NCI-H128 (cell line): ENCODE measurements around the gene FAM120B.

ENCODE experiments used
- DNase-seq: peaks from one replicate; lab custom pipeline; 2025; ENCODE audit not compliant: unreplicated experiment; lab: John Stamatoyannopoulos, UW

FAM120B gene

DNA sequence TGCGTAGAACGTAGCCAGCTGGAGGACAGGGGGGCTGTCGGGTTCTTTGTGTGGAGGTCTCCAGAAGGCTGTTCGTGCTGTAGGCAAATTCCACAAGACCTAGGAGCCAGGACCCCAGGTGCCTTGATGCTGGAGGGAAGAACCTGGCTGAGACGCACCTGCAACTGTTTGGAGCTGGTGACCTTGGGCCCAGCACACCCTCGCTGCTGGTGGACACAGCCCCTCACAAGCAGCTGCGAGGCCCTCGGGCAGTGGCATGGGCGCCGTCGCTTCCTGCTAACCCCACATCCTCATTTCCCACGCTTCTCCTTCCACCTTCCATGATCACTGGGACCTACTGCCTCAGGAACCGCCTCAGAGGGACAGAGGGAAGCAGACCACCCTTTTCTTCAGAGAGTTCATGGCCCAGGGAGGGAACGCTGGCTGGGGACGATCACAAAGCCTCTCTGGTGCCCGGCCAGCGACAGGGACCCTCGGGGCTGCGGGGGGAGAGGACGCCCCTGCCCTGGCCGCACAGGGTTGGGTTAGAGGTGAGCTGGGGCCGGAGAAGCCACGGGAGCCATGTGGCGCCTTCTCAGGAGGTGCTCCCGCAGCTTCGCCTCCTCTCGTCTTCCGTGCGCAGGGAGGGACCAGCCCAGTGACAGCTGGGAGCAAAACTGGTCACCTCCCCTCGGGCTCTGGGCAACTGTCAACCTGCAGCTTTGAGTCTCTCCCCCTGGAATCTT is 34.1 kb upstream of the FAM120B start:
- DNase-seq = no peak

GRCh38 chr6:170273191-170273590 is 33.4 kb upstream of the FAM120B start:
- DNase-seq = no peak

DNA sequence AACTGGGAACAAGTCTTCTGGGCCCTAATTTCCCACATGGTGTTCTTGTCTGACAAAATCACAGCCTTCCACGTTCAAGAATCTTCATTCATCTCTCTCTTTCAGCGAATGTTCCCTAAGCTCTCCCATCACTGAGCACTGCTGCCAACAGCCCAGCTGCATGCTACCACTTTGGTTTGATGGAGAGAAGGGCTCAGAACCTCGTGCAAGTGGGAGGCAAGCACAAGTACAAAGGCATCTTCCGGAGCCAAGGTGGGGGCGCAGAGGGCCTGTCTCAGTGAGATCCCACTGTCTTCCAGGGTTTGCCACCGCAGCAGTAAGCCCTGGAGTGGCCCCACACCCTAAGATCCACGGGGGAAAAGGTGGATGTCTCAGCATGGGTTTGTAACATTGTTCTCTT is 32.9 kb upstream of the FAM120B start:
- no peak for DNase-seq

DNA sequence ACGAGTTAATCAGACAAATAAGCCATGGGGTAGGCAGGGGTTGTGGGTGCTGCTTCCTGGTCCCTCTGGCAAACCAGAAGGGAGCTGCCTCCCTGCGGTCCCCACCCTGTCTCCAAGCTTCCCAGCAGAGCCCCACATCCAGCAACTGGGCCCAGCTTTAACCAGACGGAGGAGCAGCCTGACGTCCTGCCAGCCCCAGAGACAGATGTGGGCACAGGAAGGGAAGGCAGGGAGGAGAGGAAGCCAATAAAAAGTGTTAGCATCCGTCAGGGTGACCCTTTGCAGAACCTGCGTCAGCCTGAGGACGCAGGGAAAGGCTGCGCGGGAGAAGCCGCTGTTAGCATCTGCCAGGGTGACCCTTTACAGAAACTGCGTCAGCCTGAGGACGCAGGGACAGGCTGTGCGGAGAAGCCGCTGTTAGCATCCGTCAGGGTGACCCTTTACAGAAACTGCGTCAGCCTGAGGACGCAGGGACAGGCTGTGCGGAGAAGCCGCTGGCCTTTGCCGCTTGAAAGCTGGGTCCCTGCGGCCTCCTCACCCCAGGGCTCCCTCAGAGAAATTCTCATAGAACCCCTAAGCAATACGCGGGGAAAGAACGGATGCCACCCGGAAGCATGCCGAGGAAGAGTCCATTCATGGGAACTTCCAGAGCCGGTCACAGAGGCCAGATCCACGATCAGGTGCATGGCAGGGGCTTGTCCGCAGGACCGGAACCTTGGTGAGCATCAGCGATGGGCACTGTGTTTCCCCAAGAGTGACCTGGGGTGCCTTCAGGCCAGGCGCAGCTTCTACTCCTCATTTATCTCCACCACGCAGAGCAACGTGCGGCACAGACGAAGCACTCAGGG is 31.6 kb upstream of the FAM120B start:
- no peak for DNase-seq

GRCh38 chr6:170276369-170277057 is 30.0 kb upstream of the FAM120B start:
- DNase-seq = no peak

- DNase-seq = no peak
Measured at GRCh38 chr6:170277893-170278742, 28.4 kb upstream of the FAM120B start.

DNA sequence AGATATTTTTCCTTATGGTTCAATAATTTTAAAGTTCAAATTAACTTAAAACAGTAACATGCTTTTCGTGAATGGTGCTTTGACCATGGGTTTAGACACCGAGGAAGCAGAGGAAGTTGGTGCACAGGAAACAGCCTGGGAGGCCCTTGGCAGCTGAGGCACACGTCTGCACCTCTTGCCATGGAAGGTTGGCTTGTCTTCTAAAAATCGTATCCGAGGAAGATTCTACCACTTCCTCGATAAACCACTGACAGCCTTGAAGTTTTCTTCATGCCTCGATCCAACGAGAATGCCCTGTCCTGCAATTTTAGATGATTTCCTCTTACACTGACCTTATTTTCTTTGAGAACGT is 27.8 kb upstream of the FAM120B start:
- DNase-seq = no peak

DNA sequence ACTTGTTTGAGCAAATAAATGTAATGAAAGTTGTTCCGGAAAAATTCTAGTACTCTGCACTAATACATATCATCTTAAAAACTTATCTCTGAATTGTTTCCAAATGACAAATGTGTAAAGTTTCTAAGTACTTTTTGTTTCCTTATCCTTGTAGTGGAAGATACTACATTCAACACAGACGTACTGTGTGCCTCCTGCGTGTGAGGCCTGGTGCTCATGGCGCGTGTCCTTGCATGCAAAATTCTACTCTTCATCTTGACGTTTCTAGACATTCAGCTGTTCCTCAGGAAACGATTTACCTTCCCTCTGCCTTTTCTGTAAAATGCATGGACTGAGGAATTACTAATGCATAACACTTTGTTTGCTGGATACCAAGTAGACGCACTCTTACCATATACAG is 27.1 kb upstream of the FAM120B start:
- no peak for DNase-seq

GRCh38 chr6:170279977-170280688 is 26.4 kb upstream of the FAM120B start:
- peak; percentile 91 for DNase-seq

GRCh38 chr6:170280689-170281045 is 25.9 kb upstream of the FAM120B start:
- DNase-seq = no peak

- no peak for DNase-seq
Measured at GRCh38 chr6:170281331-170282292, 24.9 kb upstream of the FAM120B start.

DNA sequence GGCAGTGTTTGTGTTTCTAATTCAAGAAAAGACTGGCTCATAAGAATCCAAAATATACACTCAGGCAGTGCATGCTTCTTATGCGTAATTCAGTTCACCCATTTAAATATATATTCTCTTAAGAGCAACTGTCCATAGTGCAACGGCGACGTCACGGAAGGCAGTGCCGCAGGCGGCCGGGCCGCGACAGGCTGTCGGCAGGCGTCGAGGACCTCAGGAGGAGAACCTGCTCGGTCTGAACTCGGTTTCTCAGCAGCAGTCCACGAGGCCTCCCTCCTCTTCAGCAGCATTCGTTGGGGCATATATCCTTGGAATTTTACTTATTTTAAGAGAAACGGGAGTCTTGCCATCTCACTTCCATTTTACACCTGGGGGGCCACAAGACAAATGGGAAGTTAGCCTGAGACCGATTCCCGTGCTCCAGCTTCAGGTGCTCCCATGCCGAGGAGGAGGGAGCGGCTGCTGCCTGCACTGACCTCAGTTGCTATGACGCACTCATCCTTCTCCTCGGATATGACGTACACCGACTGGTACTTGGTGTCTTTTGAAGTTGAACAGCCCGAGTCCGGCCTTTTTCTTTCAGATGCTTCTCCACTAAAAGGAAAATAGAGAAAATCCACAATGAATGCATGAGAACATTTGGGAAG is 23.9 kb upstream of the FAM120B start:
- DNase-seq = no peak

- DNase-seq = no peak
Measured at GRCh38 chr6:170283212-170284081, 23.1 kb upstream of the FAM120B start.

DNA sequence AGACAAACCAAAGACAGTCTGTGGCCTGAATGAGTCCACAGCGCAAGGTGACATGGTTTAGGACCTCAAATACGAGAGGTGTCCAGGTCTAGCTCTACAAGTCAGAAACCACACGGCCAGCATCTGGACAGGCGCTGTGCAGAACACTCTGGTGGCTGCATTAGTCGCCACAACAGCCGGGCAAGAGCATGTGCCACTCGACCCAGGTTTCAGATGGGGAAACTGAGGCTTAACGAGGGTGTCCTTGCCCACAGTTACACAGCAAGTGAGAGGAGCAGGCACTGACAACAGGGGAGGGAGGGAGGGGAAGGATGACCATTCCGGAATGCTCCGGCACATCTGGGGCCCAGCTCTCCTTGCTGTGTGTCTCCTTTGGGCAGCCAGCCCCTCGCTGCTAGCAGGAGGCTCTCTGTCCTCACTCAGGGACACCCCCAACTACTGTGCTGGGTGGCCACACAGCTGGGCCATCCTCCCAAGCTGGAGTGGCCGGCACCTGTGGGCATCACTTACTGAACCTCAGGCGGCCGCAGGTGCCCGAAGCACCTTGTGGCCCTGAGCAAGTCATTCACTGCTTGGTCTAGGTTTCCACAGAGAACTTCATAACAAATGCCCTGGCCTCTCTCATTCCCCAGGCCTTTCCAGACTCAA is 22.3 kb upstream of the FAM120B start:
- no peak for DNase-seq

DNA sequence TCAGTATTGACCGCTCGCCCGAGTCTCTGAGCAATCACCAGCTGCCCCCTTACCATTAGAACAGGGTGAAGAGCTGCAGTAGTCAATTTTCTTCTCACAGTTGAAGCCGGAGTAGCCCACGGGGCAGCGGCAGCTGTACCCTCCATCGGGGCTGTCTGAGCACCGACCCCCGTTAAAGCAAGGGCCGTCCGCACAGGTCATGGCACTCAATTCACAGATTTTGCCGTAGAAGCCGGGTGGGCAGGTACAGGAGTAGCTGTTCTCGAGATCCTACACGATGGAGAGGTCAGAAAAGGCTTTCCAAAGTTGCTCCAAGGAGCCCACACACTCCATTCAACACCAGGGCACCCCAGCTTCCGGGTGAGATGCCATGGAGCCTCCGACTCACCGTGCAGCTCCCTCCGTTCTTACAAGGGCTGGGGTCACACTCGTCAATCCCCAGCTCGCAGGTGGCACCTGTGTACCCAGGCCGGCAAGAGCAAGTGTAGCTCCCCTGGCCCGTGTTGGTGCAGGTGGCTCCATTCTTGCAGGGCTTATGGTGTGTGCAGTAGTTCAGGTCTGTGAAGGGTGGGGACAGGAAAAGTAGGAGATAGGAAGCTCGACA is 21.6 kb upstream of the FAM120B start:
- DNase-seq = no peak

GRCh38 chr6:170285482-170285881 is 21.1 kb upstream of the FAM120B start:
- no peak for DNase-seq
